GM19463 (cell line): ENCODE results near the gene ADAM19.

Experiments
- ATAC-seq: cut with Tn5 transposase; IDR thresholded peaks from one replicate; pipeline ENCODE4 v1.9.1; 2021; ENCODE audit warnings: mild to moderate bottlenecking, moderate library complexity; ENCODE audit not compliant: unreplicated experiment

Gene ADAM19

GRCh38 chr5:157563929-157564716, 11.5 kb downstream of the ADAM19 start:
- no peak for ATAC-seq

DNA sequence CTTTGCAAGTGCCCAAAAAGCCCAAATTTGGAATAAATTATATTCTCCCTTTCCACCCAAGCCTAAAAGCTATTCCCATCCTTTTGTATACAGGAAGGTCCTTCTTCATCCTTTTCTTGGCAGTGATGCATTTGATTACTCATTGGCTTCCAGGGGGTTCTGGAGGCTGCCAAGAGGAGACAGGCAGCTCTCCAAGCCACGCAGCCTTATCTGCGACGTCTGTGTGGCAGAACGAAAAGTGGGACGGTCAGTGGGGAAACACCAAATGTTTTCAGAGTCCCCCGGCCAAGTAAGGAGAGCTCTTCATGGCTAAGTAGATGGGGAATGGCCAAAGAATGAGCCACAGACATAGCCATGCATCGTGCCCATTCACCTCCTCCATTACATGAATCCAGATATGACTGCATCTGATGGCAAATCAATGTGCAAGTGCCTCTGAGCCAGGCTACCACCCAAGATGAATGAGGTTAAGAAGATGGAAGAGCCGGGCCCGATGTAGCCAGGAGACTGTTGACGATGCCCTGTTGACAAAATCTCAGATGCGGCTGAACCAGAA, 12.1 kb downstream of the ADAM19 start:
- ATAC-seq: no peak

GRCh38 chr5:157562111-157562581, 13.4 kb downstream of the ADAM19 start:
- ATAC-seq: no peak

- ATAC-seq: no peak
Observed at GRCh38 chr5:157561110-157561509, 14.5 kb downstream of the ADAM19 start.

DNA sequence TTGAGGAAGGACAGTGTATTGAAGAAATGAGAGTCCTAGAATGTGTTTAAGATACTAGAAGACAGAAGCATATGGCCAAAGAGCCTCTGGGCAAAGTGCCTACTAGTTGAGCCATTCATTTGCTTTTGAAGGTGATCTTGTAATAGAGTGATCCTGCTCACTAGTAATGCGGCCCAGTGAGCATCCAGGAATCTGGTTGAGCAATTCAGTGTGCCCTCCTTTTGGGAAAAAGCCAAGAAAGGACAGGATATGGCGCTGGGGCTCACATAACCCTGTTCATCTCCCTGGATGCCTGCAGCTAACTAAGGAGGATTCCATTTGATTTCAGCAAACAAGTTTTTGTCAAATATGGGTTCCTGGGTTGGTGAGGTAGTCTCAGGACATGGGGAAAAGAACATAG, 16.3 kb downstream of the ADAM19 start:
- no peak for ATAC-seq

DNA sequence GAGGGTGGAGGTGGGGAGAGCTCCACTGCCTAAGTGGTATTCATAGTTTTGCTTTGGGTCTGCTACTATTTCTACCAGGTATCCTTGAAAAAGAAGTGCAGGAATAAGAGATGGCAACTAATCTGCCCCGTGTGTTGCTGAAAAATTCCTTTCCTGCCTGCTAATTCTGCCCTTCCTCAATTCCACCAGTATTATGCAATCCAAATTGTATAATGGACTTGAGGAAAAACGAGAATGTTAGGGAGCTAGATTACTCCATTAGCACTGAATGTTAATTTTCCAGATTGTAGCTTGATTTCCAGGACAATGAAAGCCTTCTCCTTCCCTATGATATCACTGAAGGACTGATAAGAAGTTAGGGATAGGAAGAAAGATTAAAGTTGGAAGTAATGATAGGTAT, 16.9 kb downstream of the ADAM19 start:
- ATAC-seq: no peak

DNA sequence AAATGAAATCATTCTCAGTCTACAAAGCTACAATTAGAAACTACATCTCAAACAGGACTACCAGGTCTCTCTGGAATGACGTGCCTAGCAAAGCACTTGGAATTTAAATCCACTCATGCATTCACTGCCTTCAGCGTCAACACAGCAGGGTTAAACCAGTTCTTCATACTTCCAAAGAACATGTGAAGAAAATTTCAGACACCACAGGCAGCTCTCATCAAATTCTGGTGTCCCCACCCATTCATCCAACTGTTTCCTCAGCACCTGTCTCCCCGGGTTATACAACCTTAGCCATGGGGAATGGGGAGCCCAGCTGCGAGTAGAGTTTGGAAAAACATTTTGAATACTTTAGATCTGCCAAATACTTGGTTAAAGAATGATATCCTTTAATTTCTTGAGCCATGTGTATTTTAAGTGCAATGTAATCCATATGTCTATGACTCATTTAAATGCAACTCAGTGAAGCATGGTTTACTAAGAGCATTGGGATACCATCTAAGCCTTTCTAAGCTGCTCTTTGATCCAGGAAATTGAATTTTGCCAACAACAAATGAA, 17.5 kb downstream of the ADAM19 start:
- no peak for ATAC-seq

DNA sequence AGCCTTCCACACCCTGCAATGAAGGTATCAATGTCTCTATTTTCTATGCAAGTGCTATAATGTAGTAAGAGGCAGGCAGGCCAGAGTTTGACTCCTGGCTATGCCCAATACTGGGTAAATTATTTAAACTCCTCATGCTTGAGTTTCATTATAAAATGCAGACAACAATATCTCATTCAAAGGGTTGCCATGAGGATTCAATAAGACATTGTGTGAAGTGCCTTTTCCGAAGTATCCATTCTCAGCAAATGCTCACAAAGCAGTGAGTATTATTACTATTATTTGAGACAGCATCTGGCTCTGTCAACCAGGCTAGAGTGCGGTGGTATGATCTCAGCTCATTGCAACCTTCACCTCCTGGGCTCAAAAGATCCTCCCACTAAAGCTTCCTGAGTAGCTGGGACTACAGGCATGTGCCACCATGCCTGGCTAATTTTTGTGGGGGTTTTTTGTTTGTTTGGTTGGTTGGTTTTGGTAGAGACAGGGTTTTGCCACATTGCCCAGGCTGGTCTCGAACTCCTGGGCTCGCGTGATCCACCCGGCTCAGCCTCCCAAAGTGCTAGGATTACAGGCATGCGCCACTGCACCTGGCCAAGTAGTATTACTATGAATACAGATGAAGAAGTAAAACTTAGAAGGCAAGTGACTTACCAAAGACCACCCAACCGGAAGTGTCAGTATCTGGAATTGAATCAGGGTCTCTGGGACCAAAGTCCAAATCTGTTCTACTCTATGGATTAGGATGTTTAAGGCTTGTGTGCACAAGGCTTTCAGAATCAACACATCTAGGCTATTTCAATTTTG, 18.8 kb downstream of the ADAM19 start:
- ATAC-seq: no peak

GRCh38 chr5:157555037-157555640, 20.4 kb downstream of the ADAM19 start:
- no peak for ATAC-seq

DNA sequence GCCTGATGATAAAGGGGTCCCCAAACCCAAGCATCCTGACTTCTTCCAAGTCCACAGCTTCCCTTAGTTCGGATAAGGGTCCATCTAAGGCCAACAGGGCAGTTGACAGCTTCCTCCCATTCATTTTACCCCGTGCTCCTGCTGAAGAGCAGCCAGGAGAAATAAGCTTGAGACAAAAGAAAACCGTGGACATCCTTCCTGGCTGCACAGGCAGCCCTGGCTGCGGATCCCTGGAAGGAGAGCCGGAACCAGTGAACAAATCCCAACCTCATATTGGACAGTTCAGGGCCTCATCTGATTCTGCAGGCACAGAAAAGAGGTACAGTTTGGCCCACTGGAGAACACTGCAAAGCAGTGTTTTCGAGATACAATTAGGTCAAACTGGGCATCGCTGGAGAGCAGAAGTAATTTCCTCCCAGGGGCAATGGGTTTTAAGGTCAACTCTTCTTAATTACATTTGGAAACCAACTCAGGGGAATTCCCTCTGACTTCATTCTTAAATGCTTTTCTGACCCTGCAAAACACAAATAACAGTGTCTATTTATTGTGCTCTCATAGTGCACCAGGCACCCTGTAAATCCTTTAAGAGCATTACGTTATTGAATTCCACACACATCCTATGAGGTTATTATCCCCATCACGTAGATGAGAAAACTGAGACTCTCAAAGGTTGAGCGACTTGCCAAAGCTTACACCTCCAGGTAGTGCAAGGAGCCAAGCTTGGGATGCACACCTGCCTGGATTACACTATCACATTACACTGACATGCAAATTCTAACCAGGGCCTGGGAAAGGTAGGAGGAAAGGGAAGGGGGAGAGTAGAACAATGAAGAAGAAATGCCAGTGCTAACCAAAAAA, 21.2 kb downstream of the ADAM19 start:
- ATAC-seq: peak; percentile 62

DNA sequence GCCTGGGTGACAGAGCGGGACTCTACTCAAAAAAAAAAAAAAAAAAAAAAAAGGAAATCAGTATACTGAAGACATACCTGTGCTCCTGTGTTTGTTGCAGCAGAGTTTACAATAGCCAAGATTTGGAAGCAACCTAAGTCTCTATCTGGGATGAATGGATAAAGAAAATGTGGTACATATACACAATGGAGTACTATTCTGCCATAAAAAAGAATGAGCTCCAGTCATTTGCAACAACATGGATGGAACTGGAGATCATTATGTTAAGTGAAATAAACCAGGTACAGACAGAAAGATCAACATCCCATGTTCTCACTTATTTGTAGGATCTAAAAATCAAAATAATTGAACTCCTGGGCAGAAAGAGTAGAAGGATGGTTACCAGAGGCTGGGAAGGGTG, 22.9 kb downstream of the ADAM19 start:
- no peak for ATAC-seq

DNA sequence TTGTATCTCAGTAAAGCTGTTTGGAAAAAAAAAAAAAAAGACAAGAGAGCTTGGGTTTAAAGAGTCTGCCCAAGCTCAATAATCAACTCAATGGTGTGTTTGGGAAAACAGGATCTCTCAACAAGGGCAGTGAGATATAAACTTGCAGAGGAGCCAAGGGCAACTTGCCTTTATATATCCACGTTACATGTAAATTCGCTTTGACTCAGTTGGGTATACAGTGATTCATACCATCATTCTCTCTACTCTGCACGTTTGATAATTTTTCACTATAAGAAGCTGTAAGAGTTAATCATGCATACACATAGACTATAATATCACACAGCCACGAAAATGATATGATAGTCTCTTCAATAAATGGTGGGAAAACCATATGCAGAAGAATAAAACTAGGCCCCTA, 24.9 kb downstream of the ADAM19 start:
- no peak for ATAC-seq

GRCh38 chr5:157549954-157550549, 25.5 kb downstream of the ADAM19 start:
- ATAC-seq: no peak

GRCh38 chr5:157549283-157549629, 26.3 kb downstream of the ADAM19 start:
- ATAC-seq: no peak

DNA sequence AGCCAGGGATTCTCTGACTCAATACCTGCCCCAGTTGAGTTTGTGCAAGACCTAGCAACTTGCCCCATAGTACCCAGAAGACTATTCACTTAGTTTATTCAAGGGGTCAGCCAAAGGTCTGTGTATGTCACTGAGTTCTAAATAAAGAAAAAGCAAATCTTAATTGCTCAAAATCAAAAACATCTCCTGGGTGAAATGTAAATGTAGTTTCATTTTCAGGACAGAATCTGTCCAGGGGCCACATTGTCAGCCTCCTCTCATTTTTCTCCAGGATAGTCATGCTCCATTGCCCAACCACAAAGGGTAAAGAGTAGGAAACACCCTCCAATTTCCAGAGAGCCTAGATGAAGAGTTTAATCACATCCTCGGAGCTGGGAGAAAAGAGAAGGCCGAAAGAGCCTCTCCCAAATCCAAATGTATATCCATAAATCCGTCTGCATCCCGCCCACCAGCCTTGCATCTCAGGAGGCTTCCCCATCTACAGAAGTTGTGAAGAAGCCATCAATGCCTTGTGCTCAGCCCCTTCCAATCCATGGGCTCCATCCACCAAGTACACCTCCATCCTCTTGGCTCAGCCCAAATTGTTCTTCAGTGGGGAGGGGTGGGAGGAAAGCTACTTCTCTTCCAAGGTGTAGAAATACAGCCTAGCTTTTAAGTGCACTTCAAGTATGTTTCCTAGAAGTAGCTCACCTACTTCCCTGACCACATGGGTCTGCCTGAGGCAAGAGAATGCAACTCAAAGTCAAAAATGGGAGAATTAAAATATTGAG, 26.9 kb downstream of the ADAM19 start:
- ATAC-seq: no peak

DNA sequence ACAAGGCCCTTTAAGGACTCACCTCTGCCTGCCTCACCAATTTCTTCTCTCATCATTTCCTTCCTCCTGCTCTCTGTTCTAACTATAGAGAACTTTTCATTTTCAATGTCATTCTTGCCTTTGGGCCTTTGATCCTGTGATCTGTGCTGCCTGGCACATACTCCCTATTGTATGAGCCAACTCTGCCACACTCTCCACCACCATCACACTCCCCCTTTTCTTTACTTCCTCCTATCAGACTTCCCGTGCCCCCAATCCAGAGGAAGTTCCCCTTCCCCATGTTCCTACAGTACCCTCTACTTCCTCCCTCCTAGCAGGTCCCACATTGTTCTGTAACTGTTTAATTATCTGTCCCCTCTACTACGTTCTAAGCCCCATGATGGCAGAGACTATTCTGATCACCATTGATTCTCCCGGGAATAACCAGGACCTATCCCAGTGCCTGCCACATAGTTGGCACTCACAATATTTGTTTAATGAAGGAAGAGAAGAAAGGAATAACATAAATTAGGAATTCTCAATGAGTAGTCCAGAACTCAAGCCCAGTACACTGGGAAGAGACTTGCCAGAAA, 27.5 kb downstream of the ADAM19 start:
- no peak for ATAC-seq

DNA sequence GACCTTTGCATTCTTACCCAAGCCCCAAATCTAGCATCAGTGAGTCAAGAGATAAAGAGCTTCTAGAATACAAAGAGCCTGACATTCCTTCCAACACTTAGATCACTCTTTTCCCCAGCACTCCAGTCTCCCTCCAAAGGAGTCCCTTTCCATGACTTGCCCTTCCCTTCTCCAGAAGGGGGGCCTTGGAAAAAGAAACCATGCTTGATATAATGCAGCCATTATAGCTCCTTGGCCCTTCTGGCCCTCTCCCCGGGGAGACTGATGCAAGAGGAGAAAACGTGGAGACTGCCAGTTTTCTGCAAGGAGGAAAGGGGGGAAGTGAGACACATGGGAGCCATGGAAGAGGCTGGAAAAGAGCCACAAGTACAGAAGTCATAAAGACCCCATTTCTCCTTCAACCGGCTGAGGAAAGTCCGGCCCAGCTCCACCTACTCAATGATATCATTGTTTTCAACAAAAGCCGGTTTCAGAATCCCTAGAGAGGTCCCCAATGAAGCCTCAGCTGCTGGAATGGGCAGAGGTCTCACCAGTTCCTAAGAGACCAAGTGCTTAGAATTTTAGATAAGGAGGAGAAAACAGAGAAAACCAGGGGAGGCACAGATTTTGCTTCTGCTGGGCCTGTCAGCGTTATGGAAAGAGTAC, 29.0 kb downstream of the ADAM19 start:
- ATAC-seq: no peak

GRCh38 chr5:157545610-157546310, 29.8 kb downstream of the ADAM19 start:
- no peak for ATAC-seq
